ENCODE data around the gene TPSG1.

Gene TPSG1

DNA sequence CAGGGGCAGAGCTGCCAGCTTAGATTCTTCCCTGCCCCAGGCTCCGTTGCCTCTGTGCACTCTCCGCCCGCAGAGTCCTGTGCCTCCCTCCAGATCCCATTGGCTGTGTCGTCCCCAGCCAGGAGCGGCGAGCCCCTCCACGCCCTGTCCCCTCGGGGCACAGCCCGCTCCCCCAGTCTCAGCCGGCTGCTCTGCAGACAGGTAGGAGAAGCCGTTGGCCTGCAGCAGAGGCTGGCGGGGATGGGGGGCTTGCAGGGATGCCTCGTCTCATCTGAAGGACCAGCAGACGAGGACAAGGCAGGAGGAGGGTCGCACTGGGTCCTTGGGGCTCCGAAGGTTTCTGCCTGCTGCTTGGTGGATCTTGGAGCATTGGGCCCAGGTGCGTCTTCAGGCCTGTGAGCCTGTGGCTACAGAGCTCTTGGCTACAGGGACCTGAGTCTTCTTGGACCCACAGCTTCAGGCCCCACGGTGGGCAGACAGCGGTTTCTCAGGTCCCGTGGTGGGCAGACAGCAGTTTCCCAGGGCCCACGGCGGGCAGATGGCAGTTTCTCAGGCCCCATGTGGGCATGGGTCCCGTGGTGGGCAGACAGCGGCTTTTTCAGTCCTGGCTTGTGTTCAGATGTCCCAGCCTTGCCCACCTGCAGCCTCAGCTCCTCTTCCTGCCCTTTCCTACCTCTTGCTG is 6.0 kb downstream of the TPSG1 start:
- H3K4me3 ChIP-seq (ENCODE audit: insufficient read length, low read depth): no peak overlapping the region
- TF ChIP-seq YY1 (IDR thresholded peaks at IDR 0.05; ENCODE audit: insufficient read depth, insufficient read length) (no peak), SUZ12 (IDR thresholded peaks at IDR 0.05; ENCODE audit: extremely low read depth, insufficient read depth, insufficient read length) (no peak), ZNF274 (IDR thresholded peaks at IDR 0.05; ENCODE audit: low read depth, low read length) (no peak)
- H3K36me3 ChIP-seq (ENCODE audit: insufficient read depth, insufficient read length, low read length): peaks cover 88% of the 10 kb centered on the region
- no peaks in the 10 kb centered on the region for H3K9me3 ChIP-seq (ENCODE audit: insufficient read depth, low read length)
- no peak overlapping the region for H3K9ac ChIP-seq (ENCODE audit: insufficient read length, low read depth)
- H3K4me1 ChIP-seq (ENCODE audit: insufficient read depth, insufficient read length): no peaks in the 10 kb centered on the region
- DNase-seq (ENCODE audit: low read depth, low spot score): no peak
- H3K27me3 ChIP-seq (ENCODE audit: insufficient read depth, insufficient read length): no peaks in the 10 kb centered on the region

- Histone ChIP-seq H3K4me3 (ENCODE audit: insufficient read length, low read depth) (no peak overlapping the region), H3K4me1 (ENCODE audit: insufficient read depth, insufficient read length) (no peaks in the 10 kb centered on the region), H3K27me3 (ENCODE audit: insufficient read depth, insufficient read length) (no peaks in the 10 kb centered on the region), H3K9me3 (ENCODE audit: insufficient read depth, low read length) (no peaks in the 10 kb centered on the region), H3K9ac (ENCODE audit: insufficient read length, low read depth) (no peak overlapping the region), H3K36me3 (ENCODE audit: insufficient read depth, insufficient read length, low read length) (peaks cover 89% of the 10 kb centered on the region)
- DNase-seq (ENCODE audit: low read depth, low spot score): no peak
- TF ChIP-seq YY1 (IDR thresholded peaks at IDR 0.05; ENCODE audit: insufficient read depth, insufficient read length): no peak
- no peak for TF ChIP-seq SUZ12 (IDR thresholded peaks at IDR 0.05; ENCODE audit: extremely low read depth, insufficient read depth, insufficient read length)
- no peak for TF ChIP-seq ZNF274 (IDR thresholded peaks at IDR 0.05; ENCODE audit: low read depth, low read length)
These were observed 6.8 kb downstream of the TPSG1 start for GRCh38 chr16:1218061-1218929.

DNA sequence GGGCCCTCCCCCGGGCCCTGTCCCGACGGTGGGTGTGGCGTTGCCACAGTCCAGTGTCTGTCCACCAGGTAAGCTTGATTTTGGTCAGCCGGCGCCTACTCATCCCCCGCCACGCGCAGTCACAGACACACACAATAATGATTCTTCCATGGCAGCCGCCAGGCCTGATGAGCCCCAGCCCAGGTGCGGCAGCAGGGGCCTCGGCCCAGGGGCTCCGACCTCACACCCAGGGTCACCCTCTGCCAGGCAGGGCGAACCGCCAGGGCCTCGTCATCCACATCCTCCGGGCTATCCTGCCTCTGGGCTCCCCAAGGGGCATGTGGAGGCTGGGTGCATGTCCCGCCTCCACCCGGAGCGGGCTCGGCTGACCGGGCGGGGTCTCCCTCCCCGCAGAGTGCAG is 7.5 kb downstream of the TPSG1 start:
- Histone ChIP-seq H3K36me3 (ENCODE audit: insufficient read depth, insufficient read length, low read length) (peaks cover 93% of the 10 kb centered on the region), H3K27me3 (ENCODE audit: insufficient read depth, insufficient read length) (no peaks in the 10 kb centered on the region), H3K9ac (ENCODE audit: insufficient read length, low read depth) (no peak overlapping the region), H3K9me3 (ENCODE audit: insufficient read depth, low read length) (no peaks in the 10 kb centered on the region), H3K4me3 (ENCODE audit: insufficient read length, low read depth) (no peak overlapping the region), H3K4me1 (ENCODE audit: insufficient read depth, insufficient read length) (no peaks in the 10 kb centered on the region)
- no peak for DNase-seq (ENCODE audit: low read depth, low spot score)
- TF ChIP-seq SUZ12 (IDR thresholded peaks at IDR 0.05; ENCODE audit: extremely low read depth, insufficient read depth, insufficient read length) (no peak), YY1 (IDR thresholded peaks at IDR 0.05; ENCODE audit: insufficient read depth, insufficient read length) (no peak), ZNF274 (IDR thresholded peaks at IDR 0.05; ENCODE audit: low read depth, low read length) (no peak)

GRCh38 chr16:1216681-1217400 is 8.2 kb downstream of the TPSG1 start:
- H3K27me3 ChIP-seq (ENCODE audit: insufficient read depth, insufficient read length): no peaks in the 10 kb centered on the region
- no peak for TF ChIP-seq SUZ12 (IDR thresholded peaks at IDR 0.05; ENCODE audit: extremely low read depth, insufficient read depth, insufficient read length)
- no peak overlapping the region for H3K4me3 ChIP-seq (ENCODE audit: insufficient read length, low read depth)
- no peak overlapping the region for H3K9ac ChIP-seq (ENCODE audit: insufficient read length, low read depth)
- peaks cover 92% of the 10 kb centered on the region for H3K36me3 ChIP-seq (ENCODE audit: insufficient read depth, insufficient read length, low read length)
- no peaks in the 10 kb centered on the region for H3K9me3 ChIP-seq (ENCODE audit: insufficient read depth, low read length)
- H3K4me1 ChIP-seq (ENCODE audit: insufficient read depth, insufficient read length): no peaks in the 10 kb centered on the region
- DNase-seq (ENCODE audit: low read depth, low spot score): no peak

DNA sequence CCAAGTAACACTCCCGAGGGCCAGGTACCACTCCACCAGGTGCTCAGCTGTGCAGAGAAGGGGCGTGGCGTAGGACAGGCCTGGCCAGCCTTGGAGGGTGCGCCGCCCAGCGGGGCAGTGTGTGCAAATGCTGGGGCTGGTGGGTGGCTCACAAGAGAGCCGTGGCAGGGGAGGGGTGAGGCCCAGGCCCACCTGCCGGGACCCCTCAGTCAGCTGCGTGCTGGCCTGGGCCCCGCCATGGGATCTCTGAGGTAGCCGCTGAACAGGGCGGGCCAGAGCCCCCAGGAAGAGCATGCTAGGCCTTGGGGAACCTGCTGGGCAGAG is 8.8 kb downstream of the TPSG1 start:
- no peaks in the 10 kb centered on the region for H3K9me3 ChIP-seq (ENCODE audit: insufficient read depth, low read length)
- no peak for DNase-seq (ENCODE audit: low read depth, low spot score)

DNA sequence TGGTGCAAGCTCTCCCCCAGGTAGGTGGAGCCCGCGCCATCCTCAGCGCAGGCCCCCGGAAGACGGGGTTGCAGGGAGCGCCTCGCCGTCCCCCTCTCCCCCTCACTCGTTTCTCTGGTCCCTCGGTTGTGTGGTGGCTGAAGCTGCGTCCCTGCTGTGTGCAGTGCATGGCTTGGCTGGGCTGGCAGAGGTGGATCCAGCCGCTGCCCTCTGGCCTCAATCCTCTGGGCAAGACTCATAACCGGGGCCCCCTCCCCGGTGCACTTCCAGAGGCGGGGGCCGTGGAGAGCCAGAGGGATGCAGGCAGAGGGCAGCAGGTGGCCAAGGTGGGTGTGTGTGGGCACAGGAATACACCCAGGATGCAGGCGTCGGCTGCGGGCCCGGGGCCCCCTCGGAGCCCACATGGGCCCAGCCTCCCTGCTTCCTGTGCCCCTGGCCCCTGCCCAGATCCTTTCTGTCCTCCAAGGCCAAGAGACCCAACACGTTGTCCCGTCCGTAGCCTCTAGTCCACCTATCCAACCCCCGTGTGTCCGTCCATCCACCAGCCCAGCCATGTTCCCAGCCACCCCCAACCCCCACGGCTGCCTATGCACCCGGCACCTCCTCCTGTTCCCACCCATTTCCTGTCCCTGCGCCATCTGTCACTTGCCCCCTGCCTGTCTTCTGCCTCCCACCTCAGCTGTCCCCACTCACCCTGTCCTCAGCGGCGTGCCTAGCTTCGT is 9.3 kb downstream of the TPSG1 start:
- H3K9me3 ChIP-seq (ENCODE audit: insufficient read depth, low read length): no peaks in the 10 kb centered on the region
- H3K9ac ChIP-seq (ENCODE audit: insufficient read length, low read depth): no peak overlapping the region
- H3K4me3 ChIP-seq (ENCODE audit: insufficient read length, low read depth): no peak overlapping the region
- no peaks in the 10 kb centered on the region for H3K27me3 ChIP-seq (ENCODE audit: insufficient read depth, insufficient read length)
- DNase-seq (ENCODE audit: low read depth, low spot score): no peak
- TF ChIP-seq ZNF274 (IDR thresholded peaks at IDR 0.05; ENCODE audit: low read depth, low read length) (no peak), SUZ12 (IDR thresholded peaks at IDR 0.05; ENCODE audit: extremely low read depth, insufficient read depth, insufficient read length) (no peak), YY1 (IDR thresholded peaks at IDR 0.05; ENCODE audit: insufficient read depth, insufficient read length) (no peak)
- H3K36me3 ChIP-seq (ENCODE audit: insufficient read depth, insufficient read length, low read length): peaks cover 90% of the 10 kb centered on the region
- H3K4me1 ChIP-seq (ENCODE audit: insufficient read depth, insufficient read length): no peaks in the 10 kb centered on the region

More for the DNA sequence above, 8.8 kb downstream of the TPSG1 start:
- Histone ChIP-seq H3K4me3 (ENCODE audit: insufficient read length, low read depth) (no peak overlapping the region), H3K27me3 (ENCODE audit: insufficient read depth, insufficient read length) (no peaks in the 10 kb centered on the region), H3K36me3 (ENCODE audit: insufficient read depth, insufficient read length, low read length) (peaks cover 92% of the 10 kb centered on the region), H3K9ac (ENCODE audit: insufficient read length, low read depth) (no peak overlapping the region), H3K4me1 (ENCODE audit: insufficient read depth, insufficient read length) (no peaks in the 10 kb centered on the region)
- TF ChIP-seq SUZ12 (IDR thresholded peaks at IDR 0.05; ENCODE audit: extremely low read depth, insufficient read depth, insufficient read length) (no peak), ZNF274 (IDR thresholded peaks at IDR 0.05; ENCODE audit: low read depth, low read length) (no peak), YY1 (IDR thresholded peaks at IDR 0.05; ENCODE audit: insufficient read depth, insufficient read length) (no peak)

Measured in NT2/D1 (cell line).